ENCODE results near the gene UBE4A.

Gene UBE4A

GRCh38 chr11:118364956-118365615, 5.7 kb downstream of the UBE4A start:
- no peak for TF ChIP-seq CTCF (IDR thresholded peaks at IDR 0.05; ENCODE audit: extremely low read depth, missing control alignments)
- no peak for DNase-seq (ENCODE audit: low spot score)

GRCh38 chr11:118366287-118366686, 6.9 kb downstream of the UBE4A start:
- TF ChIP-seq CTCF (IDR thresholded peaks at IDR 0.05; ENCODE audit: extremely low read depth, missing control alignments), result no peak
- DNase-seq (ENCODE audit: low spot score), result no peak

DNA sequence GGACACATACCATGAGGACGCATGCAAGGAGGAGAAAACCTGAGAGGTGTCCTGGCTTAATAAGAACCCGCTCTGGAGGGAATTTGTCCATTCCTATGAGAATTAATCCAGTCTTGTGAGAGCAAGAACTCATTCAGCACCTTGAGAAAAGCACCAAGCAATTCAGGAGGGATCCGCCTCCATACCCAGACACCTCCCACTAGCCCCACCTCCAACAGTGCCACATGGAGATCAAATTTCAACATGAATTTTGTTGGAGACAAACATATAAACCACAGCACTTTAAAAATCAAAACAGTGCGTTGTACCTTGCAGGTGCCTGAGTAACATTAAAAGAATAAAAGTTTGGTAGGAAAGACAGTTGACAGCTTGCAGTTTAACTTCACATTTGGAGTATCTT, 11.4 kb downstream of the UBE4A start:
- no peak for TF ChIP-seq CTCF (IDR thresholded peaks at IDR 0.05; ENCODE audit: extremely low read depth, missing control alignments)
- no peak for DNase-seq (ENCODE audit: low spot score)

DNA sequence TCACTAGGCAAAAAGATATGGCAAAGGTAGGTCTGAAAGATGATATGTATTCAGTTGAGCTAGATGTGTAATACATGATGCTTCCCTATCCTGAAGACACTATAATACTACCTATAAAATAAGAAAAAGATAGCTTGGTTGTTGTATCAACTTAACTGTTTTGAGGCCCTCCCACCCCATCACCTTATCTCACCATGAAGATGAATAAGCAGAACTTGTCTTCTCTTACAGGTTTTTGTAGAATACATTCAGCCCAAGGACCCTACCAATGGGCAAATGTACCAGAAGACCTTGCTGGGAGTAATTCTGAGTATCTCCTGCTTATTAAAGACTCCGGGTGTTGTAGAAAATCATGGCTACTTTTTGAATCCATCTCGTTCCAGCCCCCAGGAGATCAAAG, 13.9 kb downstream of the UBE4A start:
- no peak for DNase-seq (ENCODE audit: low spot score)
- no peak for TF ChIP-seq CTCF (IDR thresholded peaks at IDR 0.05; ENCODE audit: extremely low read depth, missing control alignments)

- no peak for TF ChIP-seq CTCF (IDR thresholded peaks at IDR 0.05; ENCODE audit: extremely low read depth, missing control alignments)
- DNase-seq (ENCODE audit: low spot score), result no peak
These were observed 14.5 kb downstream of the UBE4A start for GRCh38 chr11:118373871-118374270.

GRCh38 chr11:118374729-118375128, 15.3 kb downstream of the UBE4A start:
- no peak for DNase-seq (ENCODE audit: low spot score)
- no peak for TF ChIP-seq CTCF (IDR thresholded peaks at IDR 0.05; ENCODE audit: extremely low read depth, missing control alignments)

DNA sequence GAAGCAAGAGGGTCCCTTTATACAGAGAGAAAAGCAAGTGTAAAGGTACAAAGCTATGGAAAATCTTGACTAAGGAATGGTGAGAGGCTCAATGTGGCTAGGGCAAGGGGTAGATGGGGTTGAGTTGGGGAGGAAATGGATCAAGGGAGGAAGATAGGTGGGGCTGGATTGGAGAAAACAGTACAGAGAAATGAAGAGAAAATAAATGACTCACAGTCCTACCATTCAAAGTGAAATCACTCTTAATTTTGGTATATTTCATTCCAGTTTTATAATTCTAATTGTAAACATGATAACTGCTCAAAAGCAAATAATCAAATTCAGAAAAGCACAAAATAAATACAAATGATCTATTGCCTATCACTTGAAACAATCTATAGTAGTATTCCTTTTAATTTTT, 16.6 kb downstream of the UBE4A start:
- no peak for TF ChIP-seq CTCF (IDR thresholded peaks at IDR 0.05; ENCODE audit: extremely low read depth, missing control alignments)
- DNase-seq (ENCODE audit: low spot score), result no peak

Measured in GM20000 (cell line).